ENCODE results near the gene SLC44A5.
A peak's percentile ranks its signal among the peaks of the same experiment; 100 is the strongest.

SLC44A5 gene

DNA sequence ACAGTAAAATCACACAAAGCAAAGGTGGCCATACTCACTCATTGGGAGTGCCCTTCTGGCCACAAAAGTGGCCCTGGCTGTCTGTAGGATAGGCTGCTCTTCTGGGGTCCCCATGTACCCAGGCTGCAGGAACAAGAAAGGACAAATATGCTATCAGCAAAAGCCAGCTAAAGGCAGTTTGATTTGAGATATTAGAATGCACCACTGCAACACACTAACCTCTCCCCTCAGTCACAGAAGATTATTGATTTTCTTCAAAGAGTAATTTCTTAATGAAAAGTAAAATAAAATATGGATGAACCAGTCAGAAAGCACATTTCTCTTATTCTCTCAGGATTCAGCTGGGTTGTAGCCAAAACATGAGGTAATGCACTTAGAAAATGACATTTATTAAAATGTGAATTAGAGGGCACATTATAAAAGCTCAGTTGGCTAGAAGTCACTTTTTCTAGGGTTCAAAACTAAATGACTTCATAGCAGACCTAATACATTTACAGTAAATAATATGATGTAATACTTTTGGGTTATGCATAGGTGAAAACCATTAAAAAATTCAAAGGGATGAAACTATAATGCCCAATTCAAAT is 335.9 kb downstream of the SLC44A5 start:
- Histone ChIP-seq H3K4me1 (ENCODE audit: insufficient read depth, low read length, poor library complexity, severe bottlenecking) (no peaks in the 10 kb centered on the region), H3K79me2 (ENCODE audit: insufficient read depth, low read length) (no peaks in the 10 kb centered on the region), H4K20me1 (ENCODE audit: insufficient read depth, low read length, poor library complexity, severe bottlenecking) (no peaks in the 10 kb centered on the region), H3F3A (ENCODE audit: low read depth) (no peaks in the 10 kb centered on the region), H3K9me3 (ENCODE audit: insufficient read depth, low read depth, low read length) (no peaks in the 10 kb centered on the region), H2AFZ (ENCODE audit: low read length) (no peak overlapping the region), H3K9me2 (replicated peaks; ENCODE audit: low read depth, low read length) (no peaks in the 10 kb centered on the region), H3K9ac (ENCODE audit: low read depth, low read length, poor library complexity, severe bottlenecking) (no peak overlapping the region), H3K27me3 (ENCODE audit: insufficient read depth, low read length, poor library complexity, severe bottlenecking) (no peaks in the 10 kb centered on the region), H3K4me2 (ENCODE audit: low read depth, low read length, poor library complexity, severe bottlenecking) (no peak overlapping the region), H3K36me3 (ENCODE audit: insufficient read depth, low read length) (no peaks in the 10 kb centered on the region), H3K4me3 (ENCODE audit: low read length, poor library complexity, severe bottlenecking) (no peak overlapping the region)
- TF ChIP-seq EZH2phosphoT487 (IDR thresholded peaks at IDR 0.05; ENCODE audit: borderline replicate concordance) (no peak), CTCF (conservative IDR thresholded peaks at IDR 0.05; ENCODE audit: low read length) (no peak)

DNA sequence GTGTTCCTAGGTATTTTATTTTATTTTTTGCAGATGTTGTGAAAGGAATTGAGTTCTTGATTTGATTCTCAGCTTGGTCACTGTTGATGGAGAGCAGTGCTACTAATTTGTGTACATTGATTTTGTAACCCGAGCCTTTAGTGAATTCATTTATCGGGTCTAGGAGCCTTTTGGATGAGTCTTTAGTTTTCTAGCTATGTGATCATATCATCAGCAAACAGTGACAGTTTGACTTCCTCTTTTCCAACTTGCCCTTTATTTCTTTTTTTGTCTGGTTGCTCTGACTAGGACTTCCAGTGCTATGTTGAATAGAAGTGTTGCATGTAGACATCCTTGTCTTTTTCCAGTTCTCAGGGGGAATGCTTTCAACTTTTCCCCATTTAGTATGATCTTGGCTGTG is 337.8 kb downstream of the SLC44A5 start:
- no peaks in the 10 kb centered on the region for H3F3A ChIP-seq (ENCODE audit: low read depth)
- no peaks in the 10 kb centered on the region for H3K9me3 ChIP-seq (ENCODE audit: insufficient read depth, low read depth, low read length)
- H2AFZ ChIP-seq (ENCODE audit: low read length) = no peak overlapping the region
- H3K9ac ChIP-seq (ENCODE audit: low read depth, low read length, poor library complexity, severe bottlenecking) = no peak overlapping the region
- H3K4me2 ChIP-seq (ENCODE audit: low read depth, low read length, poor library complexity, severe bottlenecking) = no peak overlapping the region
- no peaks in the 10 kb centered on the region for H3K4me1 ChIP-seq (ENCODE audit: insufficient read depth, low read length, poor library complexity, severe bottlenecking)
- no peak overlapping the region for H3K4me3 ChIP-seq (ENCODE audit: low read length, poor library complexity, severe bottlenecking)
- no peaks in the 10 kb centered on the region for H4K20me1 ChIP-seq (ENCODE audit: insufficient read depth, low read length, poor library complexity, severe bottlenecking)
- H3K9me2 ChIP-seq (replicated peaks; ENCODE audit: low read depth, low read length) = no peaks in the 10 kb centered on the region
- H3K27me3 ChIP-seq (ENCODE audit: insufficient read depth, low read length, poor library complexity, severe bottlenecking) = no peaks in the 10 kb centered on the region
- H3K36me3 ChIP-seq (ENCODE audit: insufficient read depth, low read length) = no peaks in the 10 kb centered on the region
- H3K79me2 ChIP-seq (ENCODE audit: insufficient read depth, low read length) = no peaks in the 10 kb centered on the region
- TF ChIP-seq EZH2phosphoT487 (IDR thresholded peaks at IDR 0.05; ENCODE audit: borderline replicate concordance) = no peak
- no peak for TF ChIP-seq CTCF (conservative IDR thresholded peaks at IDR 0.05; ENCODE audit: low read length)

DNA sequence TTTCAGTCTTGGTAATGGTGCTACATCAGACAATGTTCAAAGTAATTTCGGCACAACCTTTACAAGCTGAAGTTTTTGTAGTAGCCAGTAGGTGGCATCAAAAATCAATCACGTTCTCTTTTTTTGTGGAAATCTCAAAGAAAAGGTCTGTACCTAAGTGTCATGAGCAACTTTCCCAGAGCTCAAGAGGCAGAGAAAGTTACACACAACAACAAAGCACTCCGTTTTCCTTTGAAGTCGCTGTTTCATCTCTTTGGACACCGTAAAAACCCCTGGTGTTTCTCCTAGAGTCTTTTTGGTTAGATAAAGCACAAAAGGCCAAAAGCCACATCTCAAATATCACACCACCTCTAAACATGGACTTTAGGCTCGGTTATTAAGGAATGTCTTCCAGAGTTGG is 345.1 kb downstream of the SLC44A5 start:
- Histone ChIP-seq H4K20me1 (ENCODE audit: insufficient read depth, low read length, poor library complexity, severe bottlenecking) (no peaks in the 10 kb centered on the region), H3K36me3 (ENCODE audit: insufficient read depth, low read length) (no peaks in the 10 kb centered on the region), H3K4me2 (ENCODE audit: low read depth, low read length, poor library complexity, severe bottlenecking) (no peak overlapping the region), H3K4me3 (ENCODE audit: low read length, poor library complexity, severe bottlenecking) (no peak overlapping the region), H3K79me2 (ENCODE audit: insufficient read depth, low read length) (no peaks in the 10 kb centered on the region), H3K9ac (ENCODE audit: low read depth, low read length, poor library complexity, severe bottlenecking) (no peak overlapping the region), H3K9me2 (replicated peaks; ENCODE audit: low read depth, low read length) (no peaks in the 10 kb centered on the region), H3K9me3 (ENCODE audit: insufficient read depth, low read depth, low read length) (no peaks in the 10 kb centered on the region), H3K4me1 (ENCODE audit: insufficient read depth, low read length, poor library complexity, severe bottlenecking) (no peaks in the 10 kb centered on the region), H3K27me3 (ENCODE audit: insufficient read depth, low read length, poor library complexity, severe bottlenecking) (no peaks in the 10 kb centered on the region), H2AFZ (ENCODE audit: low read length) (0 out of 2 replicates have a peak overlapping the region, but pooled peaks have one; percentile 17), H3F3A (ENCODE audit: low read depth) (no peaks in the 10 kb centered on the region)
- TF ChIP-seq CTCF (conservative IDR thresholded peaks at IDR 0.05; ENCODE audit: low read length) (peak; percentile 82), EZH2phosphoT487 (IDR thresholded peaks at IDR 0.05; ENCODE audit: borderline replicate concordance) (no peak)
